OCI-LY3 (cell line): ENCODE data around the gene RIN1.

ENCODE experiments used
- H2AFZ ChIP-seq: fragments of 200-600, 300-600 bp; shearing (Covaris generic); 2 replicates; pipeline ENCODE4 v1.6.0; 2014; ENCODE audit warnings: antibody characterized with exemption, low read depth, low read length
- H3K27ac ChIP-seq: fragments of 200-600, 300-600 bp; sonication (generic); 2 replicates; pipeline ENCODE4 v1.5.1; 2014; ENCODE audit warnings: mild to moderate bottlenecking, low read length, moderate library complexity, mixed read lengths
- H3K27me3 ChIP-seq: fragments of 200-600, 300-600 bp; sonication (generic); 2 replicates; pipeline ENCODE4 v1.6.1; 2014; ENCODE audit warnings: low read depth, low read length, mixed read lengths
- H3K36me3 ChIP-seq: fragments of 200-600, 300-600 bp; sonication (generic); replicated peaks from 2 replicates; pipeline ENCODE3; 2014; ENCODE audit warnings: low read depth, low read length, mixed read lengths
- H3K4me1 ChIP-seq: fragments of 300-600, 200-600 bp; sonication (generic); 2 replicates; pipeline ENCODE4 v1.6.1; 2014; ENCODE audit warnings: low read length, mixed read lengths
- H3K4me2 ChIP-seq: fragments of 200-600, 300-600 bp; sonication (generic); 2 replicates; pipeline ENCODE4 v1.6.1; 2014; ENCODE audit warnings: low read length, mixed read lengths
- H3K4me3 ChIP-seq: fragments of 300-600, 200-600 bp; sonication (generic); 2 replicates; pipeline ENCODE4 v1.5.1; 2014; ENCODE audit warnings: antibody characterized with exemption, mild to moderate bottlenecking, low read length, moderate library complexity
- H3K79me2 ChIP-seq: fragments of 300-600, 200-600 bp; shearing (Covaris generic); 2 replicates; pipeline ENCODE4 v1.6.1; 2014; ENCODE audit warnings: mild to moderate bottlenecking, low read length, mixed read lengths
- H3K9ac ChIP-seq: fragments of 300-600, 200-600 bp; shearing (Covaris generic); 2 replicates; pipeline ENCODE4 v1.6.0; 2014; ENCODE audit warnings: mild to moderate bottlenecking, low read length, moderate library complexity
- H3K9me3 ChIP-seq: fragments of 200-600, 300-600 bp; shearing (Covaris generic); 2 replicates; pipeline ENCODE4 v1.6.1; 2014; ENCODE audit warnings: low read length, mixed read lengths; ENCODE audit not compliant: insufficient read depth
- H4K20me1 ChIP-seq: fragments of 200-600, 300-600 bp; sonication (generic); 2 replicates; pipeline ENCODE4 v1.6.1; 2016; ENCODE audit warnings: low read length, mixed read lengths; ENCODE audit not compliant: insufficient read depth
- EZH2phosphoT487 ChIP-seq: fragments of 200-600 bp; shearing (Covaris generic); IDR thresholded peaks from 2 replicates; pipeline ENCODE4 v1.6.1; 2018; ENCODE audit warnings: antibody characterized with exemption, mixed run types, low read depth
- TF ChIP-seq, protein P1 (sequence below): fragments of 200-600, 300-600 bp; sonication (generic); IDR thresholded peaks from 2 replicates; pipeline ENCODE4 v1.5.1; 2014; ENCODE audit warnings: antibody characterized with exemption, low read length, low read depth

RIN1 gene

DNA sequence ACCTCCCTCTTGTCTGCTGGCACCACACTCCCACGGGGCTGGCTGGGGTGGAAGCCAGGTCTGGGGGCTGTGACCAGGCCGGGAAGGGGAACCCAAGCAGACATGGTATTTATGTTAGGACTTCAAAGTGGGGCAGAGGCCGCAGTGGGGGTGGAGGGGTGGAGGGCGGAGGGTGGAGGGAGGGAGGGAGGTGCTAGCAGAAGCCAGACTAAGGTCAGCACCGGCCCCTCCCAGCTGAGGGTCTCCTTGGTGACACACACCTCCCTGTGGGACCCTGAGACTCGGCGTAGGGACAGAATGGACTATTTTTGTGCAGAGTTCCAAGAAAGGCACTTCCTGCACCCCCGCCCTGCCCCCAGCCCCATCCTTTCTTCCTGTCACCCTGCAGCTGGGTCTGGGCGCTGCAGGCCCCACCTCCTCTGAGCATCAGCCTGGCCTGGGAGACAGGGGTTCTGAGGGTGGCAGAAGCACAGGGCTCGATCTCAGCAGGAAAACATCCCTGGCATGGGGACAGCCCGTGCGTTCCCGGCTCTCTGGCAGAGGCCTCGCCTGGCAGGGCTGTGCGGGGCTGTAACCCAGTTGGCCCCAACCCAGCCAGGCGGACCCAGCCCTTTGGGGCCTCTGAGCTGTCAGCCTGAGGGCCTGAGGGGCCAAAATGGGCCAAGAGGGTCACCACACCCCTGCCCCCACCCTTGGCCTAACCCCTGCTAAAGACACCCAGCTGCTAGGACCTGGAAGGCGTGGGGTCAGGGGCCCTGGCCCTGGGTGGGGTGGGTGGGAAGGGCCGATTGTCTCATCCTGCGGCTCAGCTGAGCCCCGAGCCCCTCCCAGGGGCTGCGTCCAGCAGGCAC lies 9.7 kb downstream of the RIN1 start:
- Histone ChIP-seq H3K36me3 (no peaks in the 10 kb centered on the region), H3K9me3 (no peaks in the 10 kb centered on the region), H2AFZ (0 out of 2 replicates have a peak overlapping the region, but pooled peaks have one; percentile 8), H4K20me1 (no peaks in the 10 kb centered on the region), H3K4me1 (peaks cover 21% of the 10 kb centered on the region), H3K27ac (no peak overlapping the region), H3K4me2 (no peak overlapping the region), H3K4me3 (no peak overlapping the region), H3K79me2 (no peaks in the 10 kb centered on the region), H3K9ac (no peak overlapping the region), H3K27me3 (no peaks in the 10 kb centered on the region)
- no peak for TF ChIP-seq EZH2phosphoT487
- TF ChIP-seq, protein P1, sequence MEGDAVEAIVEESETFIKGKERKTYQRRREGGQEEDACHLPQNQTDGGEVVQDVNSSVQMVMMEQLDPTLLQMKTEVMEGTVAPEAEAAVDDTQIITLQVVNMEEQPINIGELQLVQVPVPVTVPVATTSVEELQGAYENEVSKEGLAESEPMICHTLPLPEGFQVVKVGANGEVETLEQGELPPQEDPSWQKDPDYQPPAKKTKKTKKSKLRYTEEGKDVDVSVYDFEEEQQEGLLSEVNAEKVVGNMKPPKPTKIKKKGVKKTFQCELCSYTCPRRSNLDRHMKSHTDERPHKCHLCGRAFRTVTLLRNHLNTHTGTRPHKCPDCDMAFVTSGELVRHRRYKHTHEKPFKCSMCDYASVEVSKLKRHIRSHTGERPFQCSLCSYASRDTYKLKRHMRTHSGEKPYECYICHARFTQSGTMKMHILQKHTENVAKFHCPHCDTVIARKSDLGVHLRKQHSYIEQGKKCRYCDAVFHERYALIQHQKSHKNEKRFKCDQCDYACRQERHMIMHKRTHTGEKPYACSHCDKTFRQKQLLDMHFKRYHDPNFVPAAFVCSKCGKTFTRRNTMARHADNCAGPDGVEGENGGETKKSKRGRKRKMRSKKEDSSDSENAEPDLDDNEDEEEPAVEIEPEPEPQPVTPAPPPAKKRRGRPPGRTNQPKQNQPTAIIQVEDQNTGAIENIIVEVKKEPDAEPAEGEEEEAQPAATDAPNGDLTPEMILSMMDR: no peak

DNA sequence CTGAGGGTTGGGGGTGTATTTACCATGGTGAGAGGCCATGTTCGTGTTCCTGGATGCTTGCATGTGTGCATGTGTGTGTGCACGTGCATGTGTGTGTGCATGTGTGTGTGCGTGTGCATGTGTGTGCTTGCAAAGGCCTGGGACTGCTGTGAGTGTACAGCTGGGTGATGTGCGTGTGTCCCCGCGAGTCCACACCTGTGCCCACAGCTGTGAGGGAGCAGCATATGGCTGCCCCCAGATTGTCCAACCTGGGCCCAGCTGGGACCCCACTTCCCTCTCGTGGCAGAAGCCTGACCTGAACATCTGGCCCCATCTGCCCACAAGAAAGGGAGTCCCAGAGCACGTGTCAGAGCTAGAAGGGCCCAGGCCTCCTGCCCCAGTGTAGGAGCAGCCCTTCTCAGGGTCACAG lies 11.0 kb downstream of the RIN1 start:
- Histone ChIP-seq H3K4me1 (peaks cover 21% of the 10 kb centered on the region), H3K79me2 (no peaks in the 10 kb centered on the region), H3K27me3 (no peaks in the 10 kb centered on the region), H4K20me1 (no peaks in the 10 kb centered on the region), H3K4me2 (no peak overlapping the region), H3K36me3 (no peaks in the 10 kb centered on the region), H3K4me3 (no peak overlapping the region), H3K9me3 (no peaks in the 10 kb centered on the region), H3K27ac (no peak overlapping the region), H3K9ac (no peak overlapping the region), H2AFZ (no peak overlapping the region)
- TF ChIP-seq, protein P1: no peak

DNA sequence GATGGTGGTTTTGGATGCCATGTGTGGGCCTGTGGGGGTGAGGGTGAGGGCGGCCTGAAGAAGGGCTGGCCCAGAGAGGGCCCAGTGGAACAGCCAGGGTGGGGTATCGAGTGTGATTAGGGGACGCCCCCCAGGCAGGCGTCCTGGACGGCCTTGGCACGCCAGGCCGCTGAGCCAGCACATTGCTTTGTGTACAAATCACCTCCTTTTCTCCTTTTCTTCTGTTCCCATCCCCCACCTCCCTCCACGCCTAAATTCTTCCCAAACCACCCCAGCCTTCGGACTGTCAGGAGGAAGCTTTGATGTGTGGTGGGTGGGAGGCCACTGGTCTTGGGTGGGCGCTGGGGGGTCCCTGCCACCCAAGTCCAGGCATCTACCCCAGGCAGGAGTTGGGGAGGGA lies 11.6 kb downstream of the RIN1 start:
- H3K4me2 ChIP-seq: no peak overlapping the region
- H3K27ac ChIP-seq: no peak overlapping the region; the same call in 1 of the 2 replicates
- no peaks in the 10 kb centered on the region for H3K79me2 ChIP-seq
- no peaks in the 10 kb centered on the region for H4K20me1 ChIP-seq
- H2AFZ ChIP-seq: no peak overlapping the region
- TF ChIP-seq, protein P1: no peak
- TF ChIP-seq EZH2phosphoT487: no peak
- H3K36me3 ChIP-seq: no peaks in the 10 kb centered on the region
- H3K9ac ChIP-seq: no peak overlapping the region
- H3K4me3 ChIP-seq: no peak overlapping the region
- H3K4me1 ChIP-seq: peaks cover 21% of the 10 kb centered on the region
- no peaks in the 10 kb centered on the region for H3K27me3 ChIP-seq
- H3K9me3 ChIP-seq: no peaks in the 10 kb centered on the region

DNA sequence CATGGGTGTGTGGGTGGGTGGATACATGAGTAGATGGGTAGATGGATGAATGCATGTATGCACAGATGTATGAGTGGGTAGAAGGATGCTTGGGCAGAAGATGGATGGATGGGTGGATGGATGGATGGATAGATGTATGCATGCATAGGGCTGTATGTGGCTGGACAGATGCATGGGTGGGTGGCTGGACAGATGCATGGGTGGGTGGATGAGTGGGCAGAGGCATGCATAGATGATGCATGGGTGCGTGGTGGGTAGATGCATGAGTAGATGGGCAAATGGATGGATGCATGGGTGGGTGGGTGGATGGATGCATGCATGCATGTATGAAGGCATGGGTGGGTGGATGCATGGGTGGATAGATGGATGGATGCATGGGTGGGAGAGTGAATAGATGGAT lies 12.6 kb downstream of the RIN1 start:
- no peaks in the 10 kb centered on the region for H3K9me3 ChIP-seq
- no peaks in the 10 kb centered on the region for H3K27me3 ChIP-seq
- no peaks in the 10 kb centered on the region for H3K36me3 ChIP-seq
- no peak overlapping the region for H3K4me2 ChIP-seq
- H3K4me3 ChIP-seq: no peak overlapping the region
- no peak overlapping the region for H3K9ac ChIP-seq
- TF ChIP-seq, protein P1: no peak
- TF ChIP-seq EZH2phosphoT487: no peak
- H3K4me1 ChIP-seq: peaks cover 23% of the 10 kb centered on the region
- H3K79me2 ChIP-seq: no peaks in the 10 kb centered on the region
- H2AFZ ChIP-seq: no peak overlapping the region
- H4K20me1 ChIP-seq: no peaks in the 10 kb centered on the region
- no peak overlapping the region for H3K27ac ChIP-seq
